ENCODE results near the gene DLG1. TPM values are rescaled to one million over a fixed set of nuclear protein-coding genes. Genes with fewer than 3 reads are reported as not detected.

The DLG1 gene
- total and polyA plus RNA-seq, 2 of the 4 experiments (the other 2 are of a cell fraction), result 21.2 to 57.7 TPM

- TF ChIP-seq RAD21 (IDR thresholded peaks at IDR 0.05; ENCODE audit: low read length) (no peak), MAZ (IDR thresholded peaks at IDR 0.05; ENCODE audit: borderline replicate concordance, low read depth, low read length) (no peak), MXI1 (IDR thresholded peaks at IDR 0.05; ENCODE audit: borderline replicate concordance, low read depth, low read length) (no peak), CEBPB (IDR thresholded peaks at IDR 0.05; ENCODE audit: low read depth, low read length) (no peak), RCOR1 (IDR thresholded peaks at IDR 0.05; ENCODE audit: insufficient replicate concordance, low read length) (no peak), POLR2A (IDR thresholded peaks at IDR 0.05; ENCODE audit: low read depth, low read length) (no peak), RFX5 (IDR thresholded peaks at IDR 0.05; ENCODE audit: low read depth, low read length) (no peak)
- TF ChIP-seq, protein P1, sequence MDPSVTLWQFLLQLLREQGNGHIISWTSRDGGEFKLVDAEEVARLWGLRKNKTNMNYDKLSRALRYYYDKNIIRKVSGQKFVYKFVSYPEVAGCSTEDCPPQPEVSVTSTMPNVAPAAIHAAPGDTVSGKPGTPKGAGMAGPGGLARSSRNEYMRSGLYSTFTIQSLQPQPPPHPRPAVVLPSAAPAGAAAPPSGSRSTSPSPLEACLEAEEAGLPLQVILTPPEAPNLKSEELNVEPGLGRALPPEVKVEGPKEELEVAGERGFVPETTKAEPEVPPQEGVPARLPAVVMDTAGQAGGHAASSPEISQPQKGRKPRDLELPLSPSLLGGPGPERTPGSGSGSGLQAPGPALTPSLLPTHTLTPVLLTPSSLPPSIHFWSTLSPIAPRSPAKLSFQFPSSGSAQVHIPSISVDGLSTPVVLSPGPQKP (IDR thresholded peaks at IDR 0.05; ENCODE audit: borderline replicate concordance, low read depth, low read length), result no peak
- TF ChIP-seq, protein P2, sequence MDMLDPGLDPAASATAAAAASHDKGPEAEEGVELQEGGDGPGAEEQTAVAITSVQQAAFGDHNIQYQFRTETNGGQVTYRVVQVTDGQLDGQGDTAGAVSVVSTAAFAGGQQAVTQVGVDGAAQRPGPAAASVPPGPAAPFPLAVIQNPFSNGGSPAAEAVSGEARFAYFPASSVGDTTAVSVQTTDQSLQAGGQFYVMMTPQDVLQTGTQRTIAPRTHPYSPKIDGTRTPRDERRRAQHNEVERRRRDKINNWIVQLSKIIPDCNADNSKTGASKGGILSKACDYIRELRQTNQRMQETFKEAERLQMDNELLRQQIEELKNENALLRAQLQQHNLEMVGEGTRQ (IDR thresholded peaks at IDR 0.05; ENCODE audit: low read depth, low read length), result no peak
- Histone ChIP-seq H3K27ac (ENCODE audit: insufficient read depth, low read length) (no peak overlapping the region), H4K91ac (ENCODE audit: insufficient read depth, low read depth, low read length) (no peak overlapping the region), H2BK20ac (ENCODE audit: low read depth, low read length) (no peak overlapping the region), H3K4me3 (ENCODE audit: insufficient read depth, low read depth, low read length) (no peak overlapping the region), H3K4ac (ENCODE audit: low read depth, low read length) (no peak overlapping the region), H3K36me3 (ENCODE audit: control insufficient read depth, insufficient read depth, low read length) (no peaks in the 10 kb centered on the region), H4K8ac (ENCODE audit: low read depth in 2 of 2, low read length in 2 of 2) (no peak overlapping the region), H3K27me3 (ENCODE audit: control insufficient read depth, insufficient read depth, low read length) (peaks cover 20% of the 10 kb centered on the region), H3K4me1 (ENCODE audit: control insufficient read depth, insufficient read depth, low read length) (peaks cover 6% of the 10 kb centered on the region; the same call in 1 of the 2 replicates), H2BK120ac (ENCODE audit: low read depth, low read length) (no peak overlapping the region), H3K9me1 (ENCODE audit: insufficient read depth, low read length) (no peaks in the 10 kb centered on the region; the same call in 1 of the 2 replicates), H2BK15ac (ENCODE audit: low read depth, low read length) (no peak overlapping the region), H2AK5ac (ENCODE audit: low read depth, low read length) (no peak overlapping the region), H3K79me1 (ENCODE audit: low read depth in 1 of 2, low read length in 2 of 2) (no peaks in the 10 kb centered on the region), H3K9me3 (ENCODE audit: control insufficient read depth, insufficient read depth, low read length) (no peaks in the 10 kb centered on the region), H4K20me1 (ENCODE audit: insufficient read depth, low read length) (no peaks in the 10 kb centered on the region), H3K18ac (ENCODE audit: low read depth, low read length) (no peak overlapping the region), H2AFZ (replicated peaks; ENCODE audit: low read length, poor library complexity) (no peak overlapping the region), H3K56ac (ENCODE audit: extremely low read depth, insufficient read depth, low read length) (no peak overlapping the region), H2AK9ac (replicated peaks; ENCODE audit: low read depth, low read length, poor library complexity) (no peak overlapping the region), H3K9ac (ENCODE audit: low read depth, low read length) (no peak overlapping the region), H4K5ac (ENCODE audit: low read depth, low read length) (no peak overlapping the region), H2BK5ac (ENCODE audit: low read depth, low read length, poor library complexity, severe bottlenecking) (no peak overlapping the region), H3K4me2 (ENCODE audit: low read depth, low read length) (no peak overlapping the region), H3K14ac (replicated peaks; ENCODE audit: low read depth, low read length) (no peak overlapping the region), H3K23ac (ENCODE audit: low read depth, low read length) (no peak overlapping the region)
- dilution Hi-C loops (cut with HindIII; ENCODE audit: low sequenced_read_pairs, unreplicated experiment) (no loop called here), intact Hi-C loops (cut with micrococcal nuclease) (no loop called here), in situ Hi-C loops (cut with MboI; ENCODE audit: low sequenced_read_pairs) (no loop called here)
- no TSS peak for BruUV-seq (replicated peaks)
- no CpG with 5 or more reads among the region's 4 CpGs for WGBS, 2 experiments (ENCODE audit: extremely low coverage in 2 of 2, insufficient read length in 1 of 2)
- ATAC-seq (ENCODE audit: low read depth), result no peak
- ChIA-PET CTCF (interaction anchor here (0.6 to 0.9 kb wide), 3 partner anchors 47 to 183 kb away, joined by 3 read pairs; no protein-coding TSS in a partner anchor), POLR2A (ENCODE audit: unreplicated experiment) (no interaction called here)
- peak; percentile 23 for DNase-seq
Measured at GRCh38 chr3:197337656-197338055, 39.2 kb upstream of the DLG1 start.

All from IMR-90 (cell line).